Measurements from ENCODE around the gene TBC1D28. TPM values are rescaled to one million over a fixed set of nuclear protein-coding genes. Genes with fewer than 3 reads are reported as not detected.
"Not testable (repeated sequence)": the region's sequence is repeated elsewhere in the genome, so short reads cannot be mapped to it uniquely, and the experiment has no call there.

The TBC1D28 gene
- total RNA-seq, 1 donor from 2014 or later: not detected

DNA sequence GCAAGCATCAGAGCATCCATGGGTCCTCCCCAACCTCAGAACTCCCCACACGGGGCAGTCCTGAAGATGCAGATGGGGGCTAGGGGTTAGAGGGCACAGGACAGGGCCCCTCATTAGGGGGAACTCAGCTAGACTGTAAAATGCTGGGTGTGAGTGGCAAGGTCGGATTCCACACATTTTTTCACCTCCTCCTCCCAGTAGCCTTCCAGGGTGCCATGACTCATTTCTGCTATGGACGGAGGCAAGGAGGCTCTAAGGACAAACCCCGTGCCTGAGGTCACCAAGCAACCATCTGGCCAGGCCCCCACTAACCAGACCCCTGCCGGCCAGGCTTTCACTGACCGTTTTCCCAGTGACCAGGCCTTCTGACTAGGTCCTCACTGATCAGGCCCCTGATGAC lies 1.1 kb downstream of the TBC1D28 start:
- H3K9me3 Mint-ChIP-seq; DNase-seq; intact Hi-C loops (cut with micrococcal nuclease); H3K4me3 Mint-ChIP-seq; H3K36me3 Mint-ChIP-seq (ENCODE audit: low read depth); H3K27ac Mint-ChIP-seq; H3K4me1 Mint-ChIP-seq; H3K27me3 Mint-ChIP-seq; CTCF ChIA-PET; POLR2A ChIA-PET; ATAC-seq (ENCODE audit: low read depth): not testable (repeated sequence)

DNA sequence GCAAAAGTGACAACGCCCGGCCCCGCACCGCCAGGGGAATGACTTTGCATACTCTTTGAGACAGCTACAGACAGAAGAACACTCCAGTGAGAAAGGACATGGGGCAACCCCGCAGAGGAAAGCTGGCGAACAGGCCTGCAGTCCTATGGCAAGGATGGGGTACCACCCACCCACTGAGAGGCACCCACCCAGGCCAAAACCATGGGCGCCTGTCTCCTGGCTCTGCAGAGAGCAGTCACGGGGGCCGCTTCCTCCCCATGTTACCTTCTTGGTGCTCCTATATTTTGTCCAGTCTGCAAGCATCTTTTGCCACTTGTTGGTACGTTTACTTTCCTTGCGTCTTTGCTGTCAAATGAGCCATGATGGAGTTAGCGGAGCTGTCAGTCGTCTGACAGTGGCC lies 5.8 kb downstream of the TBC1D28 start:
- H3K9me3 Mint-ChIP-seq; H3K4me1 Mint-ChIP-seq; POLR2A ChIA-PET; H3K27ac Mint-ChIP-seq; ATAC-seq (ENCODE audit: low read depth); DNase-seq; H3K36me3 Mint-ChIP-seq (ENCODE audit: low read depth); CTCF ChIA-PET; H3K4me3 Mint-ChIP-seq; intact Hi-C loops (cut with micrococcal nuclease): not testable (repeated sequence)
- H3K27me3 Mint-ChIP-seq: peaks cover 13% of the 10 kb centered on the region

DNA sequence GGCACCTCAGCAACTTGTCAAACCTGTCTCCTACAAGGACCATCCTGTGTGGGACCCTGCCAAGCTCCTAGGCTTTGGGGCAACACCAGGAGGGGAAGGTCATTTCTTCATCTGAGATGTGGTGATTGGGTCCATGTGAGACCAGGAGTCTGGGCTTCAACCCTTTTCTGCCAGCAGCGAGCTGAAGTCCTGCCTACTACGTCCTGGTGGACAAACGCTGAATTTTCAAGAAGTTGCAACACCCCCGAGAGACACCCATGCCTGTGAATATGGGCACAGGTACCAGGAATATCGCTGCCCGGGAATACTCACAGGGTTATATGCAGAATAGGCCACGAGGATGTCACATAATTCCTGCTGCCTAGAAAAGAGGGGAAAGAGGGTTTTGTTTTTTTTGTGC lies 8.0 kb downstream of the TBC1D28 start:
- peaks cover 13% of the 10 kb centered on the region for H3K27me3 Mint-ChIP-seq
- DNase-seq; intact Hi-C loops (cut with micrococcal nuclease); ATAC-seq (ENCODE audit: low read depth); H3K4me3 Mint-ChIP-seq; H3K9me3 Mint-ChIP-seq; H3K36me3 Mint-ChIP-seq (ENCODE audit: low read depth); H3K27ac Mint-ChIP-seq; H3K4me1 Mint-ChIP-seq; CTCF ChIA-PET; POLR2A ChIA-PET: not testable (repeated sequence)

DNA sequence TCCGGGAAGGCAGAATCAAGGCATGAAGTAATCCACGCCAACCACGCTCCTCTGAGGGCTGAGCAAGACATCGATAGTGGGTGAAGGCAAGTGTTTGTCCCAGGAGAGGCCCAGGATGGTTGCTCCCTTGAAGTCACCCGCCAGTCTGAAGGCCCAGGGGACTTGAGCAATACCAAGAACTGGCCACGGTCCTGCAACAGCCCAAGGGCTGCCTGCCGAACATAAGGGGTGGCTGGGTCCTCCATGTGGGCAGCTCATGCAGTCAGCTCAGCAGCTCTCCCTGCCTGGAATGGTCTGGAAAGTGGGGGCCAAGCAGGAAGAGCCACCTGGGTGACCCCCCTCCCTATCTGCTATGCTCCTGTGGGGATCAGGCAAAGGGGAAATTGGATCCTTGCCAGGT lies 8.4 kb downstream of the TBC1D28 start:
- not testable (repeated sequence) for H3K27ac Mint-ChIP-seq; ATAC-seq (ENCODE audit: low read depth)
- peaks cover 13% of the 10 kb centered on the region for H3K27me3 Mint-ChIP-seq

DNA sequence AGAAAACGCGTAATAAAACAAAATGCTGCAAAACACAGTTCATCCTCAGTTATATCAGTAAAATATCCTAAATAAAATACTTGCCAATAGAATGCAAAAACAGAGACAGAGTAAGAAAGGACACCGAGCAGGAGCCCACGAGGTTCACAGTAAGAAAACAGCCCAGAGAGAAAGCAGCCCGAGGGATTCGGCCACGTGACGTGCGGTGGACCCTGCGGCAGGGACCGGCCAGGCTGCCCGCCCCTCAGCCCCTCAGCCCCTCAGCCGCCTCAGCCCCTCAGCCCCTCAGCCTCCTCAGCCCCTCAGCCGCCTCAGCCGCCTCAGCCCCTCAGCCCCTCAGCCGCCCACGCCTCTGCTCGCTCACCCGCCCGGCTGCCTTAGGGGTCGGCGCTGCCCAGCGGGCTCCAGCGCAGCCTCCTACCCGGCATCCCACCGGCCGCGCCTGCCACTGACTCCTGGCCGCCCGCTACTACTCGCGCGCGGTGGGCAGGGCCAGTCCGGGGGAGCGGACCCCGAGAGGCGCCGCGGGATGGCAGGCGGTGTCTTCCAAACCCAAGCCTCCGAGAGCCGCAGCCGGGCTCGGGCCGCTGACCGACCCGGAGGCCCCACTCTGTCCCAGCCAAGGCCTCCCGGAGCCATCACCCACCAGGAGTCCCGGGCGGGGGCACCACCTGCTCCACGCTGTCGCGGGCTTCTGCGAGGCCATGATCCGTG lies 9.5 kb downstream of the TBC1D28 start:
- ATAC-seq (ENCODE audit: low read depth): peak; percentile 28
- POLR2A ChIA-PET: not testable (repeated sequence)
- H3K4me3 Mint-ChIP-seq: peak overlapping the region; percentile 46

More for the DNA sequence above, 8.4 kb downstream of the TBC1D28 start:
- H3K9me3 Mint-ChIP-seq; H3K36me3 Mint-ChIP-seq (ENCODE audit: low read depth); POLR2A ChIA-PET; CTCF ChIA-PET; intact Hi-C loops (cut with micrococcal nuclease); H3K4me3 Mint-ChIP-seq; H3K4me1 Mint-ChIP-seq; DNase-seq: not testable (repeated sequence)

DNA sequence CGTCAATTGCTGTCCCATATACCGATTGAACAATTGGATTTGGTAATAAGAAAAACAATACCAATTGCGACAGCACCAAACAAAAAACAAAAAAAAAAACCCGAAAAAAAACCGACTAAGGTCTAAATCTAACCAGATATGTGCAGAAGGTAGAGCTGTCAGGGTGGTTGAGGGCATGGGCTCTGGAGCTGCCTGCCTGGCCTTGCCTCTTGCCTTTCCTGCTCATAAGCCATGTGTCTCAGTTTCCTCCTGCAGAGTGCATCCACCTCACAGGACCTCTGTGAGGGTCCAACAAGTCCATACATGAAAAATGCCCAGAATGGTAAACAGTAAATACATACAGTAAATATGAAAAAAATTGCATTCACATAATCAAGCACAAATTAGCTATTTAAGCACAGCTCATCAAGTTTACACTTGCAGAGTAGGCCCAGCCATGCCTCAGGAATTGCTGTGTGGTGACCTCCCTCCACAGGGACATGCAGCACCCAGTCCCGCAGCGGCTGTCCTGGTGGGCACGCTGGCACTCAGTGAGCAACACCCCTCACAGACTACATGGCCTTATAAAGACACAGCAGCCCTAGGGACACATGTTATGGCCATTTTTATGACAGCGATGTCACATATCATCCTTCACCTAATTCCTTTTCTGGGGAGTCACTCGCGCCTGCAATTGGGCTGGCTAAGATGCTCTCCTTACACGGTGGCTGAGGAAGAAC lies 17.9 kb downstream of the TBC1D28 start:
- Mint-ChIP-seq H3K4me3 (no peak overlapping the region), H3K4me1 (peaks cover 13% of the 10 kb centered on the region), H3K27ac (no peak overlapping the region), H3K27me3 (peaks cover 3% of the 10 kb centered on the region), H3K36me3 (ENCODE audit: low read depth) (no peaks in the 10 kb centered on the region), H3K9me3 (no peaks in the 10 kb centered on the region)
- ChIA-PET POLR2A (interaction anchor here (0.6 to 1.1 kb wide), 2 partner anchors 442 to 1133 kb away, joined by 3 to 4 read pairs; no protein-coding TSS in a partner anchor), CTCF (no interaction called here)
- intact Hi-C loops (cut with micrococcal nuclease): no loop called here
- TF ChIP-seq, protein P1, sequence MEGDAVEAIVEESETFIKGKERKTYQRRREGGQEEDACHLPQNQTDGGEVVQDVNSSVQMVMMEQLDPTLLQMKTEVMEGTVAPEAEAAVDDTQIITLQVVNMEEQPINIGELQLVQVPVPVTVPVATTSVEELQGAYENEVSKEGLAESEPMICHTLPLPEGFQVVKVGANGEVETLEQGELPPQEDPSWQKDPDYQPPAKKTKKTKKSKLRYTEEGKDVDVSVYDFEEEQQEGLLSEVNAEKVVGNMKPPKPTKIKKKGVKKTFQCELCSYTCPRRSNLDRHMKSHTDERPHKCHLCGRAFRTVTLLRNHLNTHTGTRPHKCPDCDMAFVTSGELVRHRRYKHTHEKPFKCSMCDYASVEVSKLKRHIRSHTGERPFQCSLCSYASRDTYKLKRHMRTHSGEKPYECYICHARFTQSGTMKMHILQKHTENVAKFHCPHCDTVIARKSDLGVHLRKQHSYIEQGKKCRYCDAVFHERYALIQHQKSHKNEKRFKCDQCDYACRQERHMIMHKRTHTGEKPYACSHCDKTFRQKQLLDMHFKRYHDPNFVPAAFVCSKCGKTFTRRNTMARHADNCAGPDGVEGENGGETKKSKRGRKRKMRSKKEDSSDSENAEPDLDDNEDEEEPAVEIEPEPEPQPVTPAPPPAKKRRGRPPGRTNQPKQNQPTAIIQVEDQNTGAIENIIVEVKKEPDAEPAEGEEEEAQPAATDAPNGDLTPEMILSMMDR (IDR thresholded peaks at IDR 0.05): no peak
- ATAC-seq (ENCODE audit: low read depth) (no peak), DNase-seq (no peak)

More for the DNA sequence above, 9.5 kb downstream of the TBC1D28 start:
- H3K4me1 Mint-ChIP-seq; intact Hi-C loops (cut with micrococcal nuclease); H3K9me3 Mint-ChIP-seq; DNase-seq; H3K27ac Mint-ChIP-seq; H3K36me3 Mint-ChIP-seq (ENCODE audit: low read depth); CTCF ChIA-PET: not testable (repeated sequence)
- H3K27me3 Mint-ChIP-seq: peaks cover 13% of the 10 kb centered on the region

DNA sequence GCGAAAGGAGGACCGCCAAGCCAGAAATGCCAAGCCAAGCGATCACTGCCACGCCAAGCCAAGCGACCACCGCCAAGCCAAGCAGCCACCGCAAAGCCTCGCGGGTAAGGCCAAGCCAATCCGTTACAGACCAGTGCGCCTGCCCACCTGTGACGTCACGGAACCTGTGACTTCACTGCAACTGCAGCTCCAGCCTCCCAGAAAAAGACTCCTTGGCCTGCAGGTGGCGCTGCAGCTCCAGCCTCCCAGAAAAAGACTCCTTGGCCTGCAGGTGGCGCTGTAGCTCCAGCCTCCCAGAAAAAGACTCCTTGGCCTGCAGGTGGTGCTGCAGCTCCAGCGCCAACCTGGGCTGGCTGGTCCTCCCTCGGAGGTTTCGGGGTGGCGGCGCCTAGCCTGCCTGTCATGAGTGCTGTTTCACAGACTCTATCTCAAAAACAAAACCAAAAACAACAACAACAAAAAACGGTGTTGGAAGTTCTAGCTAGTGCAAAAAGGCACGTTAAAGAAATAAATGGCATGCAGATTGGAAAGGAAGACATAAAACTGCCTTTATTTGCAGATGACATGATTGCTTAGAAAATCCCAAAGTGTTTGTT lies 18.6 kb downstream of the TBC1D28 start:
- H3K27me3 Mint-ChIP-seq; intact Hi-C loops (cut with micrococcal nuclease); H3K9me3 Mint-ChIP-seq; H3K36me3 Mint-ChIP-seq (ENCODE audit: low read depth): not testable (repeated sequence)
- TF ChIP-seq, protein P1 (IDR thresholded peaks at IDR 0.05): peak; percentile 95
- CTCF ChIA-PET: interaction anchor here (0.7 kb wide), 2 partner anchors 86 to 502 kb away, joined by 3 read pairs; no protein-coding TSS in a partner anchor
- Mint-ChIP-seq H3K4me1 (peaks cover 13% of the 10 kb centered on the region), H3K27ac (peak overlapping the region; percentile 72), H3K4me3 (peak overlapping the region; percentile 84)
- POLR2A ChIA-PET: interaction anchor here (0.6 to 1.1 kb wide), 2 partner anchors 441 to 1133 kb away, joined by 3 to 4 read pairs; no protein-coding TSS in a partner anchor
- DNase-seq (peak; percentile 86), ATAC-seq (ENCODE audit: low read depth) (peak; percentile 91)

DNA sequence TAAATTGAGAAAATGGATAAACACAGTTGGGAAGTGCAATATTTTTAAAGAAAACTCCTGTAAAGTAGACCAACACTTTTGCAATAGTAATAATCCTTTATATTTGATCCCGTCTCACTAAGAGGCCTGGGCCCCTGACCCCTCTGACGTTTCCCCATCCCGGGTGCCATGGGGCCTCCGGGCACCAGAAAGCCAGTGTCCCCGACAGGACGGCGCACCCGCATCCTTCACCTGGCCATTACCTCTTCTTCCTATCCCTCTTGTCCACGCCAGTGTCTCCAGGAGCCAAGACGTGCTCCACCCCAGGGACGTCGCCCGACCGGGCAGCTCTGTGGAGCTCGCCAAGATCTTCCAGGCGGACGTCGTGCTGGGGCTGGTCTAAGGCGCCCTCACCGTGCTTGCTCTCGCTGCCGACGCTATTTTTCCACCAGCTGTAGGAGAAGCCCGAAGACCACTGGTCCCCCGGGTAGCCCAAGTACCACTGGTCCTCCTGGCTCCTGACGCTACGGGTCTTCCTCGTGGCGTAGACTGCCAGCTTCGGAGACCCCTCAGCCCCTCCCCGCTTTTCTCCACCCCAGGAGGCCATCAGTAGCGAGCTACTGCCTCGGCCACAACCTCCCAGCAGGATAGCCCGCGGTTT lies 19.2 kb downstream of the TBC1D28 start:
- H3K27me3 Mint-ChIP-seq; H3K9me3 Mint-ChIP-seq; intact Hi-C loops (cut with micrococcal nuclease); H3K36me3 Mint-ChIP-seq (ENCODE audit: low read depth); DNase-seq: not testable (repeated sequence)
- Mint-ChIP-seq H3K4me1 (peaks cover 13% of the 10 kb centered on the region), H3K27ac (peak overlapping the region; percentile 72), H3K4me3 (peak overlapping the region; percentile 84)
- ChIA-PET CTCF (interaction anchor here (0.7 kb wide), 2 partner anchors 86 to 501 kb away, joined by 3 read pairs; no protein-coding TSS in a partner anchor), POLR2A (interaction anchor here (1.1 kb wide), 1 partner anchor 441 kb away, joined by 3 read pairs; no protein-coding TSS in a partner anchor)
- ATAC-seq (ENCODE audit: low read depth): peak; percentile 44

DNA sequence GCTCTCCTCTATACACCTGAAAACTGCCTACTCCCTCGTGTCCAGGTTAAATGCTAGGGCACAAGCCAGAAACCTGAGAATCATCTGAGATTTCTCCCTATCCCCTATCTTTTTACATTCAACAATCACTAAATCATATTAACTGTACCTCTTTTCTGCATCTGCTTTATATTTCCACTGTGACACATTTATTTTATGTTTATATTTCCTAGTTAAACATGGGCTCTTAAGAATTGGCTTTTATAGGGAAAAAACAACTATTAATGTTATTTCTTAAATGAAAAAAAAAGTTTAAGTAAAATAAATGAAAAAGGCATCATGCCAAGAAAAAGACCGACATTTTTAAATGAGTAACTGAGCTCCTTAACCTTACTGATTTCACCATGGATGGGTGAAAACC lies 26.6 kb downstream of the TBC1D28 start:
- ATAC-seq (ENCODE audit: low read depth); DNase-seq; H3K4me3 Mint-ChIP-seq; CTCF ChIA-PET; H3K27me3 Mint-ChIP-seq; H3K9me3 Mint-ChIP-seq; POLR2A ChIA-PET; intact Hi-C loops (cut with micrococcal nuclease); H3K27ac Mint-ChIP-seq; H3K4me1 Mint-ChIP-seq; H3K36me3 Mint-ChIP-seq (ENCODE audit: low read depth): not testable (repeated sequence)
